SK-N-DZ (cell line): ENCODE data around the gene S1PR4.
"Not testable (repeated sequence)": the region's sequence is repeated elsewhere in the genome, so short reads cannot be mapped to it uniquely, and the experiment has no call there.

Experiments used
- DNase-seq: peaks from one replicate; pipeline ENCODE4 v3.0.0-alpha.2; 2015; ENCODE audit warnings: low spot score

Gene S1PR4

DNA sequence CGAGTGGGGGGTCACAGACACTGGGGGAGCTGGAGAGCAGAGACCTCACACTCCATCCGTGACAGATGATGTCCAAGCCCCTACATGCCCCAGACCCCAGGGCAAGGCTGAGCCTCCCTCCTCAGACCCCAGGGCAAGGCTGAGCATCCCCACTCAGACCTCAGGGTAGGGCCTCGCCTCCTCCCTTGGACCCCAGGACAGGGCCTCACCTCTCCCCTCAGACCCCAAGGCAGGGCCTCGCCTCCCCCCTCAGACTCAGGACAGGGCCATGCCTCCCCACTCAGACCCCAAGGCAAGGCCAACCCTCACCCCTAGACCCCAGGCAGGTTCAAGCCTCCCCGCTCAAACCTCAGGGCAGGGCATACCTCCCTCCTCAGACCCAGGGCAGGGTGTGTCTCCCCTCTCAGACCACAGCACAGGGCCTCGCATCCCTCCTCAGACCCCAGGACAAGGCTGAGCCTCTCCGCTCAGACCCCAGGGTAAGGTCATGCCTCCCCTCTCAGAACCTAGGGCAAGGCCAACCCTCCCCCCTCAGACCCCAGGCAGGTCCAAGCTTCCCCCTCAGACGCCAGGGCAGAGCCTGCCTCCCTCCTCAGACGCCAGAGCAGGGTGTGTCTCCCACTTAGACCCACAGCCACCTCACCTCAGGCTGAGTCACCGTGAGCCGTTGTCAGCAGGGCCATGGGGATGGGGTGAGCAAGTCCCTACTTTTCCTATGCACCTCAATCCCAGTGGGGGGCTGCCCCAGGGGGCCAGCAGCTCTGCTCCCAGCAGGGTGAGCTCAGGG, 1.7 kb upstream of the S1PR4 start:
- no peak for DNase-seq

DNA sequence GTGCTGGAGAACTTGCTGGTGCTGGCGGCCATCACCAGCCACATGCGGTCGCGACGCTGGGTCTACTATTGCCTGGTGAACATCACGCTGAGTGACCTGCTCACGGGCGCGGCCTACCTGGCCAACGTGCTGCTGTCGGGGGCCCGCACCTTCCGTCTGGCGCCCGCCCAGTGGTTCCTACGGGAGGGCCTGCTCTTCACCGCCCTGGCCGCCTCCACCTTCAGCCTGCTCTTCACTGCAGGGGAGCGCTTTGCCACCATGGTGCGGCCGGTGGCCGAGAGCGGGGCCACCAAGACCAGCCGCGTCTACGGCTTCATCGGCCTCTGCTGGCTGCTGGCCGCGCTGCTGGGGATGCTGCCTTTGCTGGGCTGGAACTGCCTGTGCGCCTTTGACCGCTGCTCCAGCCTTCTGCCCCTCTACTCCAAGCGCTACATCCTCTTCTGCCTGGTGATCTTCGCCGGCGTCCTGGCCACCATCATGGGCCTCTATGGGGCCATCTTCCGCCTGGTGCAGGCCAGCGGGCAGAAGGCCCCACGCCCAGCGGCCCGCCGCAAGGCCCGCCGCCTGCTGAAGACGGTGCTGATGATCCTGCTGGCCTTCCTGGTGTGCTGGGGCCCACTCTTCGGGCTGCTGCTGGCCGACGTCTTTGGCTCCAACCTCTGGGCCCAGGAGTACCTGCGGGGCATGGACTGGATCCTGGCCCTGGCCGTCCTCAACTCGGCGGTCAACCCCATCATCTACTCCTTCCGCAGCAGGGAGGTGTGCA, 587 bp downstream of the S1PR4 start:
- no peak for DNase-seq

DNA sequence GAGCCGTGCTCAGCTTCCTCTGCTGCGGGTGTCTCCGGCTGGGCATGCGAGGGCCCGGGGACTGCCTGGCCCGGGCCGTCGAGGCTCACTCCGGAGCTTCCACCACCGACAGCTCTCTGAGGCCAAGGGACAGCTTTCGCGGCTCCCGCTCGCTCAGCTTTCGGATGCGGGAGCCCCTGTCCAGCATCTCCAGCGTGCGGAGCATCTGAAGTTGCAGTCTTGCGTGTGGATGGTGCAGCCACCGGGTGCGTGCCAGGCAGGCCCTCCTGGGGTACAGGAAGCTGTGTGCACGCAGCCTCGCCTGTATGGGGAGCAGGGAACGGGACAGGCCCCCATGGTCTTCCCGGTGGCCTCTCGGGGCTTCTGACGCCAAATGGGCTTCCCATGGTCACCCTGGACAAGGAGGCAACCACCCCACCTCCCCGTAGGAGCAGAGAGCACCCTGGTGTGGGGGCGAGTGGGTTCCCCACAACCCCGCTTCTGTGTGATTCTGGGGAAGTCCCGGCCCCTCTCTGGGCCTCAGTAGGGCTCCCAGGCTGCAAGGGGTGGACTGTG, 1.2 kb downstream of the S1PR4 start:
- DNase-seq, result no peak

DNA sequence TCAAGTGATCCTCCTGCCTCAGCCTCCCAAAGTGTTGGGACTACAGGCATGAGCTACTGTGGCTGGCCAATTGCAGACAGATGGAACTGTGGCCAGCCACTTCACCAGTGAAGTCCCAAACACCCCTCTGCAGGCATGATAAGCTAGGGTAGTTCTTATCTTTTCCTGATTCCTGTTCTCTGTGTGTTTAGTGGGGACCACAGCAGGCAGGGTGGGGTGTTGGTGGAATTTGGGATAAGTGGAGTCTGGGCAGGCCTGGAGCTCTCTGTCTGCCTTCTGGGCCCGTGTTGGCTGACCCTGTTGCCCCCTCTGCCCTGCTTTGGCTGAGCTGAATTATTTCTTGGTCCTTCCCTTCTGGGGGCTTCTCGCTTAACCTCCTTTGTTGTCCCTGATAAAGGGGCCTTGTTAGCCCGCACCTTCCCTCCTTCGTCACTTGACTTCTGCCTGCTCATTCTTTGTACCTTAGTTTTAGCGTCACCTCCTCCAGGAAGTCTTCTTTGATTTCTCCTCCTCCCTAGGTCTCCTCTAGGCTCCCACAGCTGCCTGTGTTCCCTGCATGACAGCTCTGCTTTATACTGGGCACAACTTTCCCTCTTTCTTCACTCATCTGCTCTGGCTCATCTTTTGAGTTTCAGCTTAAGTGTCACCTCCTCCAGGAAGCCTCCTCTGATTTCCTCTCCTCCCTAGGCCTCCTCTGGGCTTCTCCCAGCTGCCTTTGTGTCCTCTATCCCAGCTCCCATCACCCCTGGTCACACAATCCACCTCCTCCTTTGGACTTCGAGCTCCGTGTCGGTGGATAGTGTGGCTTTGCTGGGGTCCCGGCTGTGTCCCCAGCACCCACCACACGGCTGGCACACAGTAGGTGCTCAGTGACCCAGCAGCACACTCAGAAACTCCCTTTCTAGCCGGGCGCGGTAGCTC, 5.4 kb downstream of the S1PR4 start:
- no peak for DNase-seq

DNA sequence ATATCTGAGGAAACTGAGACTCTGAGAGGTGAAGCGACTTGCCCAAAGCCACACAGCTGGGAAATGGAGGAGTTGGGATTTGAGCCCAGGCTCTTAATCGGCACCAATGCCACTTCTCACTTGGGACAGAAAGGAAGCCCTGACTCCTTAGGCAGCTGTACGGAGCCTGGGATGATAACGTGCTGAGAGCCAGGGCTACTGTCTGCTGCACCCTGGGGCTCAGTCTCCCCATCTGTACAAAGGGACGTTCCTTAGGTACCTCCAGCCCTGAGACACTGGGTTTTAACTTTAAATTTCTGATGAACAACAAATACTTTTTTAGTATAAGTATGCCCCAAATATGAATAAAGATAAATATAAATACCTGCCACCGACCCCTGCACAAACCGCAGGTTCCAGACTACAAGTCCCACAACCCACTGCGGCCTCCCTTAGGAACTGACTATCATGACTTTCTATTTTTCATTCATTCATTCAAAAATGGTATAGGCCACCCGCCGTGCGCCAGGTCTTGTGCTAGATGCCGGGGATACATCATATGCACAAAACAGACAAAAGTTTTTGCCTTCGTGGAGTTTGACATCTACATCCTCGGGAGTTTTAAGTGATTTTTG, 6.4 kb downstream of the S1PR4 start:
- DNase-seq, result no peak

DNA sequence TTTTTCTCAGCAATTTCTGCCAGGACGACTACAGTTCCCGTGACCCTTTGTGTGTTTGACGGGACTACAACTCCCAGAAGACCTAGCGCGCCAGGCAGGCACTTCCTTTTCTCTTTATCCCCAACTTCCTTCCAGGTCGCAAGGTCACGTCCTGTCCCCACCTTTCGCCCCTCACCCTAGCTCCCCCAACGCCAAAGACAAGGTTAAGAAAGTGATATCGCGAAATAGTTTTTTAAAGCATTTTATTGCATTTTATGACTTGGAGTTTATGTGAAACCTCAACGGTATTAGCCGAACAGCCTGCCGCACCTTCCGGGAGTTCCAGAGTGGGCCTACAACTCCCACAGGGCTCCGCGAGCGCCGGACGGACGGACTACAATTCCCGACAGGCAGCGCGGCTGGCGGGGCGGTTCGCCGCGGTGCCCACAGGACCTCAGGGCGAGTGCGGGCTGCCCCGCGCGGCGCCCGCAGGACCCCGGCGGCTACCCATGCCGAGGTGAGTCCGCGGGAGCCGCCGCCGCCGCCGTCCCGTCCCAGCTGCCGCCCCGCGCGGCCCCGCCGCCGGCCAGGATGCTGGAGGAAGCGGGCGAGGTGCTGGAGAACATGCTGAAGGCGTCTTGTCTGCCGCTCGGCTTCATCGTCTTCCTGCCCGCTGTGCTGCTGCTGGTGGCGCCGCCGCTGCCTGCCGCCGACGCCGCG, 7.0 kb downstream of the S1PR4 start, which contains the start of gene NCLN:
Gene NCLN (plus strand): TSS at position 470 of the 699 bp plus-strand sequence. CDS start 101 bp downstream, at position 571.
- DNase-seq, result peak; percentile 94

DNA sequence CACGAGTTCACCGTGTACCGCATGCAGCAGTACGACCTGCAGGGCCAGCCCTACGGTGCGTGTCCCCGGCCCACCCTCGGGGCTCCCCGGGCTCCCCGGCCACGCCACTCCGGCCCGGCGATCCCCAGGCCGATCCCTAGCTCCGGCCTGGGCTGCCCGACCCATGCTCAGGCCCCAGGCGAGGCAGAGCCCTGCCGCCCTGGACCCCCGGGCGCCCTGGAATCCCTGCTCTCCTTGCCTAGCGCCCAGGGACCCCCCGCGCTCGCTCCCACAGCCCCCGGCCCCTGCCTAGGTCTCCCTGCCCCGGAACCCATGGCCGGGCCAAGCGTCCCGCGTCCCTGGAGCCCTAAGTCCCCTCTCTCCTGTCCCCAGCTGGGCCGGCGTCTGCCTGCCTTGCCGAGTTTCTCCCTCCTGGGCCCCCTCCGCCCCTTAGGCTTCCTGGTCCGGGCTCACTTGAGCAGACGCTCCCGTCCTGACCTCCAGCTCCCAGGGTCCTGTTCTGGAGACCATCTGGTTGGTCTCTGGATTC, 7.7 kb downstream of the S1PR4 start:
- no peak for DNase-seq

DNA sequence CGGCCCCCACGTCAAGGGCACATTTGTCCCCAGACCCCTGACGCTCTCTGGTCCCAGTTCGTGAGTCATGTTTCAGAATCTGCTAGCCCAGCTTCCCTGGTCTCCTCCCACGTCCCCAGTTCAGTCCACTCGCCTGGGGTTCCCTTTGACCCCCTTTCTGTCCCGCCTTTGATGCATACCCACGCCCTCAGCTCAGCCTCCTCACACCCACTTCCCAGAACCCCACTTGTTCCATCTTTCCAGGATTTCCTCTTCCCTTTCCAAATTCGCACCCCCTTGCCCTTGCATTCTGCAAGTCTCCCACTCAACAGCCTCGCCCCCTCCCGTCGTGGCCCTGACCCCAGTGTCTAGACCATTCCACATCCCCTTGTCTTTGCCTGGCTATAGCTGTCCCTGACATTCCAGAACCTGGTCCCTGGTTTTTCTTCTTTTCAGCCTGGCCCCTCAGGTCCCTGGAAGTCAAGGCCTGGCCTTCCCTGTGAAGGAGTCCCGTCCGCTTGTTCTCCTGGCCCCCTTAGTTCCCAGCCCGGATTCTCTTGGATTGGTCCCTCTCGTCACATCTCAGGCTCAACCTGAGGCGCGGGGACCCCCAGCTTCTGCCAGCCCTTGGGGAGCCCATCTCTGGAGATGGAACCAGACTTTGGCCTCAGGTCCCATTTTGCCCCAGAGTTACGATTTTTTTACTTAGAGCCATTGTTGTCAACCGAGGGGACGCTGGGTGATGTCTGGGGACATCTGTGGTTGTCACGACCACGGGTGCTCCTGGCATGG, 8.5 kb downstream of the S1PR4 start:
- no peak for DNase-seq

DNA sequence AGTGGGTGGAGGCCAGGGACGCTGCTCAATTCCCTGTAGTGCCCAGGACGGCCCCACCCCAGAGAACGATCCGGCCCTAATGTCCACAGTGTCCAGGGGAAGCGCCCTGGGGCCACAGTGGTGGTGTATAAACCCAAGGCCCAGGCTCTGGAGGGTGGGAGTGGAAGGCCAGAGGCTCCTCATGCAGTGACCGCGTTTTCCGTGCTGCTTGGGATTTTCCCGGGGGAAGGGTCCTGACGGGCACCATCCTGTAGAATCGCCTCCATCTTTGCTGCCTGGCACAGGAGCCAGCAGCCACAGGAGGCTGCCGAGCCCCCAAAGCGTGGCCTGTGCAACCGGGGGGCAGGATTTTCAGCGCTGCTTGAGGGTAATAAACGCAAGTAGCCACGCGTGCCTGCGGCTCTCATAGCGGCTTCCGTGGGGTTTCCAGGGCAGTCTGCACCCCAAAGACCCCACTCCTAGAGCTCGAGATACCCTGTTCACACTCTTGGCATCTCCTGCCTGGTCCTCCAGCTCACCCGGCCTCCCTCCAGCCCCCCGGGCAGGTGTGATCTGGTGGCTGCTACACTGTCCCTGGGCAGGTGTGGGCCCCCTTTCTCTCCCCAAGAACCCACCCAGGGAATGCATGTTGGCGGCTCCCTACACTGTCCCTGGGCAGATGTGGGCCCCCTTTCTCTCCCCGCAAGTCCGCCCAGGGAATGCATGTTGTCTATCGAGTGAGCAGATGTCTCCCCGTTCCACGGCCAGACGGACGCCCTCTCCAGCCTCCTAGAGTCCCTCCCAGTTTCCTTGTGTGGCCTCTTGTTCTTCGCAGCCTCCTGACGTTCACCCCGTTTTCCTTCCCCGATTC, 9.3 kb downstream of the S1PR4 start:
- DNase-seq, result no peak

DNA sequence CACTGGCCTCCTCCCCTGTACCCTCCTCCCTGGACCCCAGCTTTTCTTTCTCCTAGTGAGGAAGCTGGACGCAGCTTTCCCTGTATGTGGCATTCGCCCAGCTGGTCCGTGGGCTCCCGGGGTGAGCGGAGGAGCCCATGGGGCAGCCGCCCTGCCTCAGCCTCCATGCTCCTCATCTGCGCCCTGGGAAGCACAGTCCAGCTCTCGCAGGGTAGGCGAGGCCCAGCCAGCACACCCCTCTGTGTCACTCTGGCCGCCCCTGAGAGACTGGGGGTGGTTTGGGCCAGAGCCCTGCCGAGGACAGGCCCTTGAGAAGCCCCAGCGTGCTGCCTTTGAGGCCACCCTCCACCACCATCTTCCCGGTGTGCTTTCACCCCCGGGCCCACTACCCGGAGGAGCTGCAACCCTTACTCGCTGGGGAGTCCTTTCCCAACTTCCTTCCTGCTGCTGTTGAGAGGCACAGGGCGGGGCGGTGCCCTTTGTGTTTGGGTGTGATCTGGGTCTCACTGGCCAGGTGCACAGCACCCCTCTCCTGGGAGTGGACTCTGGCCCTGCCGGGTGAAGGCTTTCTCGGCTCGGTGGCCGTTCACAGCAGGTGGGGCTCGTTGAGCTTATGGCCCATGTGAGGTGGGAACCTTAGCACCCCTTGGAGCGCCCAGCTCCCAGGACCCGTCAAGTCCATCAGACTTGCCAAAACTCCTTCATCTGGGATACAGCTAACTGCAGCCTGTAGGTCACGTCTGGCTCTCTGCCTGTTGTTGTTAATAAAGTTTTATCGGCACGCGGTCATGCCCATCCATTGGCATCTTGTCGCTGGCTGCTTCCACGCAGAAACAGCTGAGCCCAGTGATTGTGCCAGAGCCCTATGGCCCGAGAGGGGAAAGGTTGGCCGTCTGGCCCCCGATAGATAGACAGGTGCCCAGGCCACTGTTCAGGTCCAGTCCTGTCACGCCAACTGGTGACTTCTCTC, 10.3 kb downstream of the S1PR4 start:
- no peak for DNase-seq

DNA sequence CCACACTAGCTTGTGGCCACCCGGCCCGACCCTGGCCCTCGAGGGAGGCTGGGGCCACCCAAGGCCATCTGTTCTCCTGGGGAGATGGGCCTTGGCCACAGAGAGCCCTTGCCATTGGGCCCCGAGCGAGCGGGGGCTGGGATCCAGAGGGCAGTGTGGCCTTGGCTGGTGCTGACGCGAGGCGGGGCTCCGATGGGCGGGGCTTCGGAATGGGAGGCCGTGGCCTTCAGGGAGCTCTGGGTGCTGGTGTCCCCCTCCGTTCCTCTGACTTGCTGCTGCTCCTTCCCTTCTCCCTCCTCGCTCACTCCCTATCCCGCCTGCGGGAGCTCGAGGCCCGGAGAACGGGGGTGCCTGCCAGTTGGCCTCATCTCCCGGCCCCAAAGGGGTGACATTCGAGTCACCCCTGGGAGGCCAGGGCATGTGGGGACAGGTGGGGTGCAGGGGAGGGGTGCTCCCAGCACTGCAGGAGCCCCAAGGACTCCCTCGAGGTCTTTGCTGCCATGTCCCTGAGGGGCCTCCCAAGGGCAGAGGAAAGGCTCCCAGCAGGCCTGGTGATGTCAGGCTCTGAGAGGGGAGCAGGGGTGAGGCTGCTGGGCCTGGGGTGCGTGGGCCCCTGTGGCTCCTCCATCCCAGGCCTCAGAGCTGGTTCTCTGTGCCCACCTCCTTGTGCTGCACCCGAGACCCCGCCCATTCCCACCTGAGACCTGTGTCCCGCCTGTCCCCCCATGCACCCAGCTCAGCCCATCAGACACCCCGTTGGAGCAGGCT, 11.3 kb downstream of the S1PR4 start:
- no peak for DNase-seq

DNA sequence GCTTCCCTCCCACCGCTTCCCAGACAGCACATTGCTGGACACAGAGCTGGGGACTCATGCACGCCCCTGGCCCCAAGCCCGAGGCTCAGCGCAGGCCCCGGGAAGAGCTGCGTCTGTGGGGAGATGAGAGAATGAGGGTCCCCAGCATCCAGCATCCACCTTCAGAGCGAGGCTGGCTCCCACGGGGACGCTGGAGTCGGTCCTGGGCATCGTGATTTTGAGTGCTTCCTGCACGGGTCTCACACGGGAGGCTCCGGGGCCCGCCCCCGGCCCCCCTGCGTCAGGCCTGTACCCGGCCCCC, 11.9 kb downstream of the S1PR4 start:
- no peak for DNase-seq

DNA sequence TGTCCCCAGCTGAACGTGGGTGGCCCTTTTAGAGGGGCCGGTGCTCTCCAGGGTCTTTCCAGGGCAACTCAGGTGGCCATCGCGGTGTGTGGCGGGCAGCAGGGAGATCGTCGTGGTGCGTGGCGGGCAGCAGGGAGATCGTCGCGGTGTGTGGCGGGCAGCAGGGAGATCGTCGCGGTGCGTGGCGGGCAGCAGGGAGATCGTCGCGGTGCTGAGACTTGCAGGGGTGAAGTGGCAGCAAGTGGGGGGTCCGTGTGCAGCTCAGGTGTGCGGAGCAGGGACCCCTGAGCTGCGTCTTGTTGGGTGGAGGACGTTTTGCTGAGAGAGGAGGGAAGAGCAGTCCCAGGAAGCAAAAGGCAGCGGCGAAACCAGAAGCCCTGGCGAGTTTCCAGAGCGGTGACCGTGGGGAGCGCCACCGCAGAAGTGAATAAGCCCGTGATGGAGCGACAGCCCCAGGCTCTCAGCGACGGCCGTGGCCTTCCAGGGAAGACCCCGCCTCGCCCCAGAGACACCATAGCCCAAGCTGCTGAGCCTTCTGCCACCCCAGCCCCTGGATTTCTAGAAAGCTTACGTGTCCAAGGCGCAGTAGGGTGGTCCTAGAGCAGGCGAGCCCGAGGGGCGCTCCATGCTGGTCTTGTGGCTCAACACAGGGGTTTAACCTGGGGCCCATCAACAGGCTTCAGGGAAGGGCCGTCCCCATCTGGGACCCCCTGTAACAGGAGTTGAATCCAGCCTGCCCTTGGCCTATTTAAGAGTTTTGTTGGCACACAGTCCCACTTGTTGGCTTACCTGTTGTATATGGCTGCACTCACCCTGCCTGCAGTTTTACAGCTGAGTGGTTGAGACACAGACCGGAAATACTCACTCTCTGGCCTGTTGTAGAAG, 12.6 kb downstream of the S1PR4 start:
- DNase-seq, result no peak

DNA sequence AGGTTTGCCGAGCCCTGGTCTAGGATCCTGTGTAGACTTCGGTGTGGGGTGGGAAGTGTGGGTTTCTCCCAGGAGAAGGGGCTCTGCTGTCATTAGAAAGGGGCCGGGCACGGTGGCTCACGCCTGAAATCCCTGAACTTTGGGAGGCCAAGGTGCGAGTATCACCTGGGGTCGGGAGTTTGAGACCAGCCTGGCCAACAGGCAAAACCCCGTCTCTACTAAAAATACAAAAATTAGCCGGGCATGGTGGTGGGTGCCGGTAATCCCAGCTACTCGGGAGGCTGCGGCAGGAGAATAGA, 13.2 kb downstream of the S1PR4 start:
- DNase-seq, result not testable (repeated sequence)

DNA sequence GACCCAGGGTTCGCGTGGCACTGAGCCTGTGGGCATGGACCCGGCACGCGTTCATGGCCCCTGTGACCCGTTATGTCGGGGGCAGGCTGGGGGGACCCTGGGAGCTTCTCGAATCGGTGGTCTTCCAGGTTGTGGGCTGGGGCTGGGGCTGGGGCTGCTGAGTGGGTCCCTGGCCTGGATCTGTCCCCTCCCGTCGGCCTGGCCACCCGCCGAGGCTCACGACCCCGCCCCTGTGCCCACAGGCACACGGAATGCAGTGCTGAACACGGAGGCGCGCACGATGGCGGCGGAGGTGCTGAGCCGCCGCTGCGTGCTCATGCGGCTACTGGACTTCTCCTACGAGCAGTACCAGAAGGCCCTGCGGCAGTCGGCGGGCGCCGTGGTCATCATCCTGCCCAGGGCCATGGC, 13.7 kb downstream of the S1PR4 start:
- no peak for DNase-seq

DNA sequence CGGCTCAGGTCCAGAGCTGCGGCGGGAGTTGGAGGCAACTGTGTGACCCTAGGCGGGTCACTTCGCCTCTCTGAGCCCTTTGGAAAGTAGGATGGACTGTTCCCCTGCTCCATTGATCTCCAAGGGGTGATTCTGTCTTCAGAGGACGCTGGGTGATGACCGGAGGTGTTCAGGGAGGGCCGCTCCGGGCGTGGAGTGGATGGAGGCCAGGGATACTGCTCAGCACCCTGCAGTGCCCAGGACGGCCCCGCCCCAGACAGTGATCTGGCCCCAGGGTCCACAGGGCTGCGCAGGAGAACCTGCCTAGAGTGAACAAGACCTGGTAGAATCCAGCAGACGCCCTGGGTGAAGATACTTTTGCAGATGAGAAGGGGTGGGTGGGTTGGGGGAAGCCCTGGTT, 14.1 kb downstream of the S1PR4 start:
- DNase-seq, result no peak
